GM18868 (cell line): ENCODE data around the gene FXR1.
"Not testable (repeated sequence)": the region's sequence is repeated elsewhere in the genome, so short reads cannot be mapped to it uniquely, and the experiment has no call there.

Source experiments
- ATAC-seq: cut with Tn5 transposase; IDR thresholded peaks from one replicate; pipeline ENCODE4 v1.9.1; 2021; ENCODE audit warnings: mild to moderate bottlenecking, moderate library complexity; ENCODE audit not compliant: unreplicated experiment

Gene FXR1

DNA sequence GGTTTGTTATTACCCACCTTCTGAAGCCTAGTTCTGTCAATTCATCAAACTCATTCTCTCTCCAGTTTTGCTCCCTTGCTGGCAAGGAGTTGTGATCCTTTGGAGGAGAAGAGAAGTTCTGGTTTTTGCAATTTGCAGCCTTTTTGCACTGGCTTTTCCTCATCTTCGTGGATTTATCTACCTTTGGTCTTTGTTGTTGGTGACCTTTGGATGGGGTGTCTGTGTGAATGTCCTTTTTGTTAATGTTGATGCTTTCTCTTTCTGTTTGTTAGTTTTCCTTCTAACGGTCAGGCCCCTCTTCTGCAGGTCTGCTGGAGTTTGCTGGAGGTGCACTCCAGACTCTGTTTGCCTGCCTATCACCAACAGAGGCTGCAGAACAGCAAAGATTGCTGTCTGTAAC is 91.0 kb downstream of the FXR1 start:
- not testable (repeated sequence) for ATAC-seq

GRCh38 chr3:181006541-181006940 is 94.1 kb downstream of the FXR1 start:
- no peak for ATAC-seq

- no peak for ATAC-seq
These were observed 94.8 kb downstream of the FXR1 start for GRCh38 chr3:181007262-181007661.

- ATAC-seq, result no peak
These were observed 96.3 kb downstream of the FXR1 start for GRCh38 chr3:181008796-181009195.

- ATAC-seq, result peak; percentile 54
These were observed 96.8 kb downstream of the FXR1 start for GRCh38 chr3:181009225-181009624.

DNA sequence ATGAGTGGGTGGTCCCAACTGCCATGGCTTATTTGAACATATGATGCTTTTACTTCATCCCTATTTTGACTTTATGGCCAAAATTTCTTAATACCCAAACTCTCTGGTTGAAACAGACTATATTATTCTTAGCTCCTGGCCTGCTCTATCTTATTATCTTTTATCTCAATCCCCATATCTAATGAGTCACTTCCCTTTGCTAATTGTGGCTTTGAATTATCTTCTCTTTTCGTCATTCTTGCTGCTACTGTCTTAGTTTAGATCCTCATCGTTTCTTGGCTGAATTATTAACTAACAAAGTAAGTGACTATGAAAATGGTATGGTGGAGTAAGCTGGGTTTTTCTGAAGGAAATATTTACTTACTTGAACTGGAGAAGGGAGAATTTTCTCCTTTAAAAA is 105.2 kb downstream of the FXR1 start:
- no peak for ATAC-seq

- no peak for ATAC-seq
These were observed 112.7 kb downstream of the FXR1 start for GRCh38 chr3:181025204-181025603.

DNA sequence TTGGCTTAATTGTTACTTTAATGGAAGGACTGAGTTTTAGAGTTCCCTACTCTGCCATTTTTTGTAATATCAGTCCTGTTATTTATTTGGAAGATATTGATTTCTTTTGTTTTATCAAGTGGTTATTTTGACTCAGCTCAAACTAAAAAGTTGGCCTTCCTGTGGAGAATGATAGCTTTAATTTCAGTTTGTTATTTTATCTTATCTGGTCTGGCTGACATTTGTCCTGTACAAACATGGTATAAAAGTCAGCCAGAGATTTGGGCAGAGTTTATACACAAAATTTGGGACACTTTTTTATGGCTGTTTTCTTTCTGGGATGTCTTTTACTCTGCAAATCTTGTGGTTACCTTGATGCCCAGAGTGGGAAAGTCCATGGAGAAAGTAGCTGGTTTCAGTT is 118.5 kb downstream of the FXR1 start:
- ATAC-seq, result no peak
